ENCODE measurements around the gene GEMIN2. TPM values are rescaled to one million over a fixed set of nuclear protein-coding genes. Genes with fewer than 3 reads are reported as not detected.
"Not testable (repeated sequence)": the region's sequence is repeated elsewhere in the genome, so short reads cannot be mapped to it uniquely, and the experiment has no call there.

Gene GEMIN2
- 65.5 TPM for total RNA-seq (ENCODE audit: insufficient read depth, low replicate concordance)

- DNase-seq (ENCODE audit: low spot score) = peak; percentile 97
These were observed at the start of gene GEMIN2 for GRCh38 chr14:39114073-39114838. GEMIN2 (plus strand) TSS chr14:39114323; CDS start chr14:39114339, 16 bp downstream.

DNA sequence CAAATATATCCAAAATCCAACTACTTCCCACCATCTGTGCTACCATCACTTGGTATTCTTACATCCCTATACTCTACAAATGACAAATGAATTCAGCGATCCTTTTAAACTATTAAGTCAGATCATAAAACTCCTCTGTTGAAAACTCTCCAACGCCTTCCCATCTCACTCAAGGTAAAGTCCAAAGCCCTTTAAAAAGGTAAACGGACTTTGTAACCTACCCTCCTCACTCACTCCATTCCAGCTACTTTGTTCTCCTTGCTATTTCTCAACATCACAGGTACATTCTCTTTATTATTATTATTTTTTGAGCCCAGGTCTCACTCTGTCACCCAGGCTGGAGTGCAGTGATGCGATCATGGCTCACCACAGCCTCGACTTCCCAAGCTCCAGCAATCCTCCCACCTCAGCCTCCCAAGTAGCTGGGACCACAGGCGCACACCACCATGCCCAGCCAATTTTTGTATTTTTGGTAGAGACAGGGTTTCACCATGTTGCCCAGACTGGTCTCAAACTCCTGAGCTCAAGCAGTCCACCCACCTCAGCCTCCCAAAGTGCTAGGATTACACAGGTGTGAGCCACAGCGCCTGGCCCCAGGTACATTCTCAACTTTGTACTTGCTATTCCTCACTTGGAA is 44.8 kb upstream of the GEMIN2 start:
- DNase-seq (ENCODE audit: low spot score) = not testable (repeated sequence)

DNA sequence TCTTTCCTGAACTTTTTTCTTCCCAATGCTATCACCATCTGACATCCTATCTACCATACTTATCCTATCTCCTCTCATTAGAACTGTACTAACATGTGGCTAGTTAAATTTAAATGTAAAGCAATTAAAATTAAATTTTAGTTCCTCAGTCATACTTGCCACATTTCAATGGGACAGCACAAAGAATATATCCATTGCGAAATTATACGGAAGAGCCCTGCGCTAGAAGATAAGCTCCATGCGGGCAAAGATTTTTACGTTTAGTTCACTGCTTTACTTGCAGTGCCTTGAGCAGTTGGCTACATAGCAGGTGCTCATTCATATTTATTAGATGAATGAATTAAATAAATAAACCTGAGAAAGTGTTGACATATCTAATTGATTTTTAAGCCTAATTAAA is 44.2 kb upstream of the GEMIN2 start:
- no peak for DNase-seq (ENCODE audit: low spot score)

- no peak for DNase-seq (ENCODE audit: low spot score)
These were observed 43.0 kb upstream of the GEMIN2 start for GRCh38 chr14:39071096-39071495.

DNA sequence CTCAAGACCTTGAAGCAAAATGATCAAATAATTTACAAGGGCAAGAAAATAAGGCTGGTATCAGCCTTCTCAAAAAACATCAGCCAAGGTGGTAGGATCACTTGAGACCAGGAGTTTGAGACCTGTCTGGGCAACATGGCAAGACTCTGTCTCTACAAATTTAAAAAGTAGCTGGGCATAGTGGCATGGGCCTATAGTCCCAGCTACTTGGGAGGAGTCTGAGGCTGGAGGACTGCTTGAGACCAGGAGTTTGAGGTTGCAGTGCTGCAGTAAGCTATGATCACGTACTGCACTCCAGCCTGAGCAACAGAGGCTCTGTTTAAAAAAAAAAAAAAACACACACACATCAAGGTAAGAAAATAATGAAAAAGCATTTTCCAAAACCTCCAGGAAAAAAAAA is 33.2 kb upstream of the GEMIN2 start:
- no peak for DNase-seq (ENCODE audit: low spot score)

DNA sequence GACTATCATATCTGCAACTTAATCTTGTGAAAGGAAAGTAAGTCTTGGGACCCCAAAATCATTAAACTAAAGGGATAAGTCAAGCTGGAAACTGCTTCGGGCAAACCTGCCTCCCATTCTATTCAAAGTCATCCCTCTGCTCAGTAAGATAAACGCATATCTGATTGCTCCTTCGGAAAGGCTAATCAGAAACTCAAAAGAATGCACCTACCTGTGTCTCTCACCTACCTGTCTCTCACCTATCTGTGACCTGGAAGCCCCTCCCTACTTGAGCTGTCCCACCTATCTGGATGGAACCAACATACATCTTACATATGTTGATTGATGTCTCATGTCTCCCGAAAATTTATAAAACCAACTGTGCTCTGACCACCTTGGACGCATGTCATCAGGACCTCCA is 31.0 kb upstream of the GEMIN2 start:
- DNase-seq (ENCODE audit: low spot score) = no peak

DNA sequence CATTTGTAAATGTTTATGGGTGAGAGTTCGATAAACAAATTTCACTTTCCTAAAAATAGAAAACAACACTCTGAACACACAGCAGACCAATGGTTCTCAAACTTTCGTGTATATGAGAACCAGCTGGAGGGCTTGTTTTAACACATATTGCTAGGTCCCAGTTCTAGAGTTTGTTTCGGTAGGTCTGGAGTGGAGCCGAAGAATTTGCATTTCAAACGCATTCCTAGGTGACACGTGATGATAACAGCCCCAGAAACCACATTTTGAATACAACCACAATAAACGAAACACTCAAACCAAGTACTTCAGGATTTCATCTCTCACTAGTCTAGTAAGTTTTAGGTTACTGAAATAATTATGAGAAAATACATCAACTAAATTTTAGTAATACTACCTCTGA is 28.2 kb upstream of the GEMIN2 start:
- DNase-seq (ENCODE audit: low spot score) = no peak

DNA sequence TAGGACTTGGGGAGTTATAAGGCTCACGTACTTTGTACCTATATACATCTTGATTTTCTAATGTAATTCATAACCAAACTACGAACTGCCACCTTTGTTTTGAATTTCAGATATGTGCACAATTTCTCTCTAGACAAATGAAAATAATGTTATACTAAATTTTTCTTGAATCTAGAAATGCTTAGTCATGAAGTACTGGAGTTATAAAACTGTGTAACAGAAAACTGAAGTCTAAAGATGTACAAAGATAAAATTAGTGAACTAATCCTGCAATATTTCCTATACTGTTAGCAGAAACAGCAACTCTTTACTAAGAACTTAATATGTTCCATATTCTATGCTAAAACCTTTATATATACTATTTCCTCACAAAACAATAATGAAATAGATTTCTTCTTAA is 26.6 kb upstream of the GEMIN2 start:
- no peak for DNase-seq (ENCODE audit: low spot score)

DNA sequence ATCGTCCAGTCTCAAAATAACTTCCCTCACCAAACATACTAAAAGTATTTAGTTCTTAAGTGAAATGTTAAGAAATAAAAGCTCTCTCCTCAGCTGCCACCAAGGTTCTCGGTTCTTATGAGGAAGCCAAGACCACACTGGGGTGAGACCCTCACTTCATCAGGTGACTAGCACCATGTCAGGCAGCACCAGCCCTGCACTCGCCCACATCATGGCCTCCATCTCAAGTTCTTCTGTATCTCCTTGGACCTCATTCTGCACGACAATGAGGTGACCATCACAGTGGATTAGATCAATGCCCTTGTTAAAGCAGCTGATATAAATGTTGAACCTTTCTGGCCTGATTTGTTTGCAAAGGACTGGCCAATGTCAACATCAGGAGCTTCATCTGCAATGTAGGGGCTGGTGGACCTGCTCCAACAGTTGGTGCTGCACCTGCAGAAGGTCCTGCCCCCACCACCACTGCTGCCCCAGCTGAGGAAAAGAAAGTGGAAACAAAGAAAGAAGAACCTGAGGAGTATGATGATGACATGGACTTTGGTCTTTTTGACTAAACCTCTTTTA is 23.5 kb upstream of the GEMIN2 start:
- DNase-seq (ENCODE audit: low spot score) = no peak

DNA sequence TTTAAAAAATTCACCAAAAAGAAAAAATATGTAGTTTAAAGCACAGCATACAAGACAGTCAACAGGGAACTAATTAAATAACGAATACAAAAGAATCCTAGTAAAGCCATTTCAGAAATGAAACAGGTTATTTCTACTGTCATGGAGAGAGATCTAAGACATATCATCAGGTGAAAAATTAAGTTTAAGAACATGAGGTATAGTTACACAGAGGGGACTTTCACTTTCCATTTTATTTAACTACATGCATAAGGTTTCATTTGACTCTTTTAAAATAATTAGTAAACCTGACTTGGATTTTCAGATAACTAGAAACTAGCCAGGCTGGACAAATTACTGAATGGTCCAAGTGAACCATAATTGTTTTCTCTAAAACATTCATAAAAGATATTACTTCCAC is 22.4 kb upstream of the GEMIN2 start:
- DNase-seq (ENCODE audit: low spot score) = no peak

DNA sequence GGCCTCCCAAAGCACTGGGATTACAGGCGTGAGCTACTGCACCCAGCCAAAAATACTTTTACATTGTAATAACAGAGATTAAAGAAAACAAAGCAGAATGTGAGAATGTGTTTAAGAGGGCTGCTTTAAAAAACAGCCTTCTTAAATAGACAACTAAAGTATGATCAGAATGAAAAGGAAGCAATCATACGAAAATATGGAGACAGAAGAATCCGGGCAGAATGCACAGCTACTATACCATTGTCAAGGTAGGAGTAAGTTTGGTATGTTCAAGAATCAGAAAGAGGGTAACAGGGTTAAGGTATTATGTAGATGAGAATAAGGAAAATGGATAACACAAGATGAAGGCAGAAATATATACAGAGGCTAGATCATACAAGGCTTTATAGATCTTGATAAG is 19.6 kb upstream of the GEMIN2 start:
- DNase-seq (ENCODE audit: low spot score) = no peak

DNA sequence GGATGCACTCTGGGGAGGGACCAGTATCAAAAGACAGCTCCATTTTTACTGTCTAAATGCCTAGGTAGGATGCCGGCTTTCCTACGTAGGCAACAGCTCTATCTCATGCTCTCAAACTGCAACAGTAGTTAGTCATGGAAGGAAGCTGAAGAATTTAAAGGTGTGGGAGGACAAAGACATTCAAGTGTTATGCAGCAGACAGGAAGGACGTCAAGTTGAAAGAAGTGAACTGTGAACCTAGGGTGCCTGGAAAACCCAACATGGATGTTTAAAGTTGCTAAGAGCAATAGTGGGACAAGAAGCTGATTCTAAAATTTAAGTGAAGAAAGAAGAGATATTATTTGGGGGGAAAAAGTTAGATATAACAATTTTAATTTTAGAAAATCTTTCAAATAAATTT is 17.0 kb upstream of the GEMIN2 start:
- DNase-seq (ENCODE audit: low spot score) = peak; percentile 3

GRCh38 chr14:39099215-39099614 is 14.9 kb upstream of the GEMIN2 start:
- DNase-seq (ENCODE audit: low spot score) = not testable (repeated sequence)

GRCh38 chr14:39099748-39100147 is 14.4 kb upstream of the GEMIN2 start:
- DNase-seq (ENCODE audit: low spot score) = no peak

GRCh38 chr14:39102265-39102968 is 11.7 kb upstream of the GEMIN2 start:
- DNase-seq (ENCODE audit: low spot score) = peak; percentile 70

- DNase-seq (ENCODE audit: low spot score) = peak; percentile 96
These were observed 10.9 kb upstream of the GEMIN2 start, which contains the start of gene SEC23A for GRCh38 chr14:39102969-39103957. SEC23A (minus strand) TSS chr14:39103235; CDS start chr14:39096118, 7,117 bp downstream.

DNA sequence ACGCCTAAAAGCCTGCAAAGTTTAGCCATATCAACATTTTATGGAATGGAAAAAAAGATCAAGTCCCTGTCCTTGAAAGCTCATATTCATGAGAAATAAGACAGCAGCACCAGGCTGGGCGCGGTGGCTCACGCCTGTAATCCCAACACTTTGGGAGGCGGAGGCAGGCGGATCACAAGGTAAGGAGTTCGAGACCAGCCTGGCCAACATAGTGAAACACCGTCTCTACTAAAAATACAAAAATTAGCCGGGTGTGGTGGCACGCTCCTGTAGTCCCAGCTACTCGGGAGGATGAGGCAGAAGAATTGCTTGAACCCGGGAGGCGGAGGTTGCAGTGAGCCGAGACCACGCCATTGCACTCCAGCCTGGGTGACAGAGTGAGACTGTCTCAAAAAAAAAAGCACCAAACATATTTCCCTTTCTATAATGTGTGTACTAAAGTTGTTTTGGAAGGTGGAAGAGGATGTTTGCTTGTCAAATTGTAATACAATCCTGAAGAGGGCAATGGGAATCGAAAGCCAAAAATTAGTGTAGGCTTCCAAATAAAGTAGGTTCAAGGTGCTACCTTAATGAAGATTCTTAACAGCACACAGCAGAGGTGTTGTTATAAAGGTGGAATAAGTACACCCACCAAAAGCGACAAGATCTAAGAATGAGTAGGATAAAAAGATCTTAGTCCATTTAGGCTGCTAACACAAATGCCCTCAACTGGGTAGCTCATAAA is 9.9 kb upstream of the GEMIN2 start:
- not testable (repeated sequence) for DNase-seq (ENCODE audit: low spot score)

DNA sequence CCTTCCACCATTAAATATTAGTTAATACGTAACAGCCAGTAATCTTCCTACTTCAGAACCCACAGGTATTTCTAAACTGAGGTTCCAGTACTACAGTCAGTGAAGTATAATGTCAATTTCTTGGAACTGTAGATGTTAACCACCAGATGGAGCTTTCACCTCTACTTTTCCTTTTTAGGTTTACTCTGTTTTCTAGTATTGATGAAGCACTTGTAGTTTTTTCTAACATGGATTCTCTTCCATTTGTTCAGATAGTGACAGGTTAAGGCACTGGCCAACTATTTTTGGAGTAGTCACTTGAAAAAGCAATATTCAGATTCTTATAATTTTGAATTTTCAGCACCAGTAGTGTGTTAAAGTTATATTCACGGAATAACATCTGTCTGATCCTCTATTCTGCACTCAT is 6.5 kb upstream of the GEMIN2 start:
- peak; percentile 30 for DNase-seq (ENCODE audit: low spot score)

DNA sequence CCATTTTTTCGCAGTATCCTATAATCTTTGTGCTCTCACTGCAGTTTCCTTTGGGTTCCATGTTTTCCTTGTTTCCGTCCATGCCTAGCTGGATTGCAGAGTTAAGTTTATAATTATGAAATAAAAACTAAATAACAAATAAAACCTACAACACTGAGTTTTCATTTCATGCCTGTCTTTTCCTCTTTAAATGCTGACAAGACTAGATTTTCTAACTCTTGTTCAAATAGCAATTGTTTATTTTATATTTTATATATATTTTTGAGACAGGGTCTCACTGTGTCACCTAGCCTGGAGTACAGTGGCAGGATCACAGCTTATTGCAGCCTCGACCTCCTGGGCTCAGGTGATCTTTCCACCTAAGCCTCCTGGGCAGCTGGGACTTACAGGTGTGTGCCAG is 5.3 kb upstream of the GEMIN2 start:
- no peak for DNase-seq (ENCODE audit: low spot score)
